Osteoblast (primary cell): Measurements from ENCODE around the gene WNK2. TPM values are rescaled to one million over a fixed set of nuclear protein-coding genes. Genes with fewer than 3 reads are reported as not detected.
"Not testable (repeated sequence)": the region's sequence is repeated elsewhere in the genome, so short reads cannot be mapped to it uniquely, and the experiment has no call there.

Source experiments
- DNase-seq: peaks from one replicate; pipeline ENCODE4 v3.0.0; 2011; ENCODE audit warnings: low spot score, mixed read lengths; ENCODE audit not compliant: insufficient read length; ENCODE audit errors: missing footprints
- H2AFZ ChIP-seq: 2 replicates; pipeline ENCODE4 v1.6.0; 2011; ENCODE audit warnings: mild to moderate bottlenecking, low read length
- H3K27ac ChIP-seq: 2 replicates; pipeline ENCODE4 v1.5.1; 2011; ENCODE audit warnings: mild to moderate bottlenecking, low read depth, low read length, moderate library complexity
- H3K27me3 ChIP-seq: 2 replicates; pipeline ENCODE4 v1.6.0; 2012; ENCODE audit warnings: mild to moderate bottlenecking, control low read depth, inconsistent platforms, low read length, moderate library complexity; ENCODE audit not compliant: insufficient read depth
- H3K36me3 ChIP-seq: 2 replicates; pipeline ENCODE4 v1.5.1; 2011; ENCODE audit warnings: mild to moderate bottlenecking, low read length, control low read depth, moderate library complexity; ENCODE audit not compliant: insufficient read depth
- H3K4me1 ChIP-seq: 2 replicates; pipeline ENCODE4 v1.5.1; 2011; ENCODE audit warnings: mild to moderate bottlenecking, low read length, control low read depth, moderate library complexity; ENCODE audit not compliant: insufficient read depth
- H3K4me2 ChIP-seq: 2 replicates; pipeline ENCODE4 v1.6.0; 2011; ENCODE audit warnings: mild to moderate bottlenecking, low read length; ENCODE audit not compliant: insufficient read depth
- H3K4me3 ChIP-seq: fragments of 200-600 bp; sonication (generic); 3 replicates; pipeline ENCODE4 v1.5.1; 2012; ENCODE audit warnings: mild to moderate bottlenecking, low read length, inconsistent platforms; ENCODE audit not compliant: insufficient read depth
- H3K79me2 ChIP-seq: 2 replicates; pipeline ENCODE4 v1.6.0; 2012; ENCODE audit warnings: mild to moderate bottlenecking, low read length, control low read depth, inconsistent platforms; ENCODE audit not compliant: insufficient read depth
- H3K9me3 ChIP-seq: 2 replicates; pipeline ENCODE4 v1.5.1; 2011; ENCODE audit warnings: low read depth, low read length, control low read depth
- H4K20me1 ChIP-seq: 2 replicates; pipeline ENCODE4 v1.6.0; 2012; ENCODE audit warnings: mild to moderate bottlenecking, low read length, control low read depth; ENCODE audit not compliant: insufficient read depth
- CTCF ChIP-seq: IDR thresholded peaks from 2 replicates; pipeline ENCODE4 v1.5.1; 2011; ENCODE audit warnings: mild to moderate bottlenecking, low read depth, low read length, moderate library complexity; ENCODE audit errors: extremely low read depth
- total RNA-seq: library from RNA; depleted of rRNA; stranded (reverse); fragments of >200 nt; gene quantifications from 2 replicates; pipeline ENCODE4 v1.2.3, GENCODE V29; 2012

Gene WNK2
- total RNA-seq, 1 donor, result not detected

GRCh38 chr9:93143830-93144530, 40.0 kb upstream of the WNK2 start:
- Histone ChIP-seq H3K79me2 (no peaks in the 10 kb centered on the region), H3K36me3 (no peaks in the 10 kb centered on the region), H3K27me3 (no peaks in the 10 kb centered on the region), H4K20me1 (no peaks in the 10 kb centered on the region), H3K4me3 (no peak overlapping the region), H3K4me1 (no peaks in the 10 kb centered on the region), H3K9me3 (no peaks in the 10 kb centered on the region), H2AFZ (peak overlapping the region; percentile 91), H3K27ac (no peak overlapping the region), H3K4me2 (no peak overlapping the region)
- peak; percentile 69 for DNase-seq
- TF ChIP-seq CTCF, result no peak

- DNase-seq, result not testable (repeated sequence)
These were observed 37.2 kb upstream of the WNK2 start for GRCh38 chr9:93146696-93147095.

GRCh38 chr9:93147632-93148031, 36.3 kb upstream of the WNK2 start:
- TF ChIP-seq CTCF, result no peak
- no peaks in the 10 kb centered on the region for H4K20me1 ChIP-seq
- no peaks in the 10 kb centered on the region for H3K27me3 ChIP-seq
- no peak overlapping the region for H2AFZ ChIP-seq
- H3K79me2 ChIP-seq, result no peaks in the 10 kb centered on the region
- no peak overlapping the region for H3K4me3 ChIP-seq
- no peaks in the 10 kb centered on the region for H3K9me3 ChIP-seq
- no peak for DNase-seq
- no peak overlapping the region for H3K27ac ChIP-seq
- no peaks in the 10 kb centered on the region for H3K4me1 ChIP-seq
- no peaks in the 10 kb centered on the region for H3K36me3 ChIP-seq
- H3K4me2 ChIP-seq, result no peak overlapping the region

More at GRCh38 chr9:93146696-93147095, 37.2 kb upstream of the WNK2 start:
- H3K27ac ChIP-seq, H3K4me3 ChIP-seq, H3K4me1 ChIP-seq, H3K9me3 ChIP-seq, H3K4me2 ChIP-seq, H2AFZ ChIP-seq, H4K20me1 ChIP-seq, H3K36me3 ChIP-seq, H3K27me3 ChIP-seq, H3K79me2 ChIP-seq: not testable (repeated sequence)

GRCh38 chr9:93148721-93149120, 35.2 kb upstream of the WNK2 start:
- H3K9me3 ChIP-seq, result no peaks in the 10 kb centered on the region
- H3K79me2 ChIP-seq, result no peaks in the 10 kb centered on the region
- peak; percentile 63 for DNase-seq
- H3K4me3 ChIP-seq, result no peak overlapping the region
- H4K20me1 ChIP-seq, result no peaks in the 10 kb centered on the region
- H3K27ac ChIP-seq, result no peak overlapping the region
- no peaks in the 10 kb centered on the region for H3K36me3 ChIP-seq
- H3K4me2 ChIP-seq, result no peak overlapping the region
- H3K4me1 ChIP-seq, result no peaks in the 10 kb centered on the region
- no peak for TF ChIP-seq CTCF
- no peak overlapping the region for H2AFZ ChIP-seq
- no peaks in the 10 kb centered on the region for H3K27me3 ChIP-seq
